GM12864 (cell line): ENCODE data around the gene KIAA1671.

ENCODE experiments used
- DNase-seq: peaks from one replicate; pipeline ENCODE4 v3.0.0-alpha.2; 2011; ENCODE audit warnings: low read depth
- H3K4me3 ChIP-seq: 2 replicates; pipeline ENCODE4 v1.5.1; 2011; ENCODE audit warnings: mild to moderate bottlenecking, low read depth, low read length, control low read depth
- TF ChIP-seq, protein P1 (sequence below): IDR thresholded peaks from 2 replicates; pipeline ENCODE4 v1.5.1; 2011; ENCODE audit warnings: low read depth, mild to moderate bottlenecking, moderate library complexity, low read length, control low read depth, inconsistent platforms; ENCODE audit errors: missing control alignments

Gene KIAA1671

GRCh38 chr22:25207553-25208157 lies 255.1 kb downstream of the KIAA1671 start:
- TF ChIP-seq, protein P1, sequence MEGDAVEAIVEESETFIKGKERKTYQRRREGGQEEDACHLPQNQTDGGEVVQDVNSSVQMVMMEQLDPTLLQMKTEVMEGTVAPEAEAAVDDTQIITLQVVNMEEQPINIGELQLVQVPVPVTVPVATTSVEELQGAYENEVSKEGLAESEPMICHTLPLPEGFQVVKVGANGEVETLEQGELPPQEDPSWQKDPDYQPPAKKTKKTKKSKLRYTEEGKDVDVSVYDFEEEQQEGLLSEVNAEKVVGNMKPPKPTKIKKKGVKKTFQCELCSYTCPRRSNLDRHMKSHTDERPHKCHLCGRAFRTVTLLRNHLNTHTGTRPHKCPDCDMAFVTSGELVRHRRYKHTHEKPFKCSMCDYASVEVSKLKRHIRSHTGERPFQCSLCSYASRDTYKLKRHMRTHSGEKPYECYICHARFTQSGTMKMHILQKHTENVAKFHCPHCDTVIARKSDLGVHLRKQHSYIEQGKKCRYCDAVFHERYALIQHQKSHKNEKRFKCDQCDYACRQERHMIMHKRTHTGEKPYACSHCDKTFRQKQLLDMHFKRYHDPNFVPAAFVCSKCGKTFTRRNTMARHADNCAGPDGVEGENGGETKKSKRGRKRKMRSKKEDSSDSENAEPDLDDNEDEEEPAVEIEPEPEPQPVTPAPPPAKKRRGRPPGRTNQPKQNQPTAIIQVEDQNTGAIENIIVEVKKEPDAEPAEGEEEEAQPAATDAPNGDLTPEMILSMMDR, result no peak
- no peak overlapping the region for H3K4me3 ChIP-seq
- DNase-seq, result no peak

DNA sequence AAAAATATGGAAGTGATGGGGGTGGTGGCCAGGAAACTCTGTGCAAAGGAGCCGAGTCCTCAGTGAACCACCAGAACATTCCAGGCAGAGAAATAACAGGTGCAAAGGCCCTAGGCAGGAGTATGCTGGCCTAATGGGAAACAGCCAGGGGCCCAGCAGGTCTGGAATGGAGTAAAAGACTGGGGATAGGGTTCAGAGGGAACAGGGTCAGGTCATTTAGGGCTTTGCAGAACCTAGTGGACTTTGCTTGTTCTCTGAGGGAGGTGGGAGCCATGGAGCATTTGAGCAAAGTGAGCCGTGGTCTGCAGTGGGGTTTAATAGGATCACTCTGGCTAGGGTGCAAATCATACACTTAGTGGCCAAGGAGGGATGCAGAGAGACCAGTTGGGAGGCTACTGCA lies 255.8 kb downstream of the KIAA1671 start:
- DNase-seq, result no peak
- TF ChIP-seq, protein P1, result no peak
- no peak overlapping the region for H3K4me3 ChIP-seq

GRCh38 chr22:25208743-25209505 lies 256.4 kb downstream of the KIAA1671 start:
- no peak overlapping the region for H3K4me3 ChIP-seq
- TF ChIP-seq, protein P1, result no peak
- no peak for DNase-seq

- no peak for DNase-seq
- TF ChIP-seq, protein P1, result no peak
- no peak overlapping the region for H3K4me3 ChIP-seq
Observed at GRCh38 chr22:25210793-25211192, 258.3 kb downstream of the KIAA1671 start.

GRCh38 chr22:25212337-25212736 lies 259.8 kb downstream of the KIAA1671 start:
- H3K4me3 ChIP-seq, result no peak overlapping the region
- TF ChIP-seq, protein P1, result no peak
- DNase-seq, result no peak

DNA sequence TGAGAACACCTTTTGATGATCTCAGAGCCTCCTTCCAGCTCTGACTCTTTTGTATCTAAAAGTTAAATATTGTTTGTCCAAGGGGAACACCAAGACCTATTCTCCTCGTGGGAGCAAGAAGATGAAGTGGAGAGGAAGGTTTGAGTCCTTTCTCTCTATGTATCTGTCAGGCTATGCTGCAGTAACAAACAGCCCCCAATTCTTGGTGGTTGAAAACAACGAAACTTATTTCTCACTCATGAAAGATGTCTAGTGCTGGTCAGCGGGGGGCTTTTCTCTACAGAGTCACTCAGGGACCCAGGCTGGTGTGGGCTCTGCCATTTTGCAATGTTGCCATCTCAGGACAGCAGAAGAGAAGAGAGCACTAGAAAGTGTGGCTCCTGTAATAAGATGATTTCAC lies 260.7 kb downstream of the KIAA1671 start:
- no peak overlapping the region for H3K4me3 ChIP-seq
- DNase-seq, result no peak
- TF ChIP-seq, protein P1, result no peak
